Smooth muscle cell (in vitro differentiated cells): ENCODE measurements around the gene TMC2. TPM values are rescaled to one million over a fixed set of nuclear protein-coding genes. Genes with fewer than 3 reads are reported as not detected.

Experiments used
- DNase-seq: peaks from one replicate; lab custom pipeline; 2025; ENCODE audit not compliant: unreplicated experiment; lab: John Stamatoyannopoulos, UW
- H2AFZ ChIP-seq: fragments of 200-600 bp; sonication (generic); 2 replicates; pipeline ENCODE4 v1.6.0; 2016; ENCODE audit warnings: antibody characterized with exemption, low read depth, mild to moderate bottlenecking
- H3F3A ChIP-seq: fragments of 200-600 bp; sonication (generic); 2 replicates; pipeline ENCODE4 v1.6.0; 2017; ENCODE audit warnings: antibody characterized with exemption, low read depth
- H3K27ac ChIP-seq: fragments of 200-600 bp; sonication (generic); 2 replicates; pipeline ENCODE4 v1.5.1; 2016; ENCODE audit warnings: low read depth, mild to moderate bottlenecking
- H3K27me3 ChIP-seq: fragments of 200-600 bp; sonication (generic); 2 replicates; pipeline ENCODE4 v1.6.1; 2016; ENCODE audit warnings: low read depth, mild to moderate bottlenecking
- H3K36me3 ChIP-seq: fragments of 200-600 bp; sonication (generic); 2 replicates; pipeline ENCODE4 v1.5.1; 2016; ENCODE audit warnings: low read depth
- H3K4me1 ChIP-seq: fragments of 200-600 bp; sonication (generic); 2 replicates; pipeline ENCODE4 v1.5.1; 2016; ENCODE audit warnings: low read depth
- H3K4me2 ChIP-seq: fragments of 200-600 bp; sonication (generic); 2 replicates; pipeline ENCODE4 v1.6.0; 2016; ENCODE audit warnings: mild to moderate bottlenecking
- H3K4me3 ChIP-seq: fragments of 200-600 bp; sonication (generic); 2 replicates; pipeline ENCODE4 v1.5.1; 2016; ENCODE audit warnings: mild to moderate bottlenecking
- H3K79me2 ChIP-seq: fragments of 200-600 bp; sonication (generic); 2 replicates; pipeline ENCODE4 v1.6.0; 2016; ENCODE audit warnings: low read depth, mild to moderate bottlenecking
- H3K9ac ChIP-seq: fragments of 200-600 bp; sonication (generic); 2 replicates; pipeline ENCODE4 v1.6.0; 2016; ENCODE audit warnings: low read depth
- H3K9me3 ChIP-seq: fragments of 200-600 bp; sonication (generic); replicated peaks from 2 replicates; pipeline ENCODE4 v1.5.1; 2016; ENCODE audit warnings: low read depth
- H4K20me1 ChIP-seq: fragments of 200-600 bp; sonication (generic); 2 replicates; pipeline ENCODE4 v1.6.0; 2016; ENCODE audit warnings: low read depth
- WGBS: methylation state at CpG from one replicate; pipeline ENCODE4 v1.1.7; 2016; ENCODE audit warnings: low lambda C conversion rate; 5-methylcytosine and 5-hydroxymethylcytosine counted together
- polyA plus RNA-seq: library from polyadenylated mRNA; unstranded; fragments of >200 nt; fragmentation: Nextera tagmentation; extraction: Ambion mirVana; gene quantifications from 2 replicates; pipeline ENCODE4 v1.2.1, GENCODE V29; 2016
- total RNA-seq: library from RNA; depleted of rRNA; stranded (reverse); fragments of >200 nt; gene quantifications from 2 replicates; pipeline ENCODE4 v1.2.3, GENCODE V29; 2014
- TF ChIP-seq, protein P1 (sequence below): fragments of 200-600 bp; sonication (generic); IDR thresholded peaks from 2 replicates; pipeline ENCODE4 v1.5.1; 2017; ENCODE audit warnings: borderline replicate concordance, mild to moderate bottlenecking, antibody characterized with exemption; ENCODE audit not compliant: insufficient read depth, poor library complexity, severe bottlenecking

The TMC2 gene
- total and polyA plus RNA-seq, 2 experiments from 2014 or later, result not detected

DNA sequence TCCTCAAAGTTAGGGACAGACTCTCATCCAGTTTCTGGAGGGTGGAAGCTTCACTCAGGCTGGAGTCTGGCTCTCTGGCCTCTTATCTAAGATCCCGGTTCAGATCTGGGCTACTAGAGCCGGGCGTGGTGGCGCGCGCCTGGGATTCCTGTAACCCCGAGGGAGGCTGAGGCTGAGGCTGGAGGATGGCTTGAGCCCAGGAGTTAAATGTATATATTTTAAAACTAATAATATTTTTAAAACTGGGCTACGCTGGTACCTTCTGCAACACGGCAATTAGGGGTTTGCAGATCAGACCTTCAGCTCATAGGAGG is 26.9 kb upstream of the TMC2 start:
- Histone ChIP-seq H3K4me3 (peak overlapping the region; percentile 78), H3K79me2 (peaks cover 29% of the 10 kb centered on the region), H3K4me1 (peaks cover 11% of the 10 kb centered on the region), H2AFZ (peak overlapping the region; percentile 96), H3K4me2 (peak overlapping the region; percentile 95), H4K20me1 (peaks cover under 1% of the 10 kb centered on the region), H3K9ac (peak overlapping the region; percentile 69), H3K36me3 (no peaks in the 10 kb centered on the region), H3F3A (no peaks in the 10 kb centered on the region), H3K27me3 (peaks cover 18% of the 10 kb centered on the region), H3K27ac (peak overlapping the region; percentile 51), H3K9me3 (no peaks in the 10 kb centered on the region)
- WGBS, result 10% methylated on average over 9 of the region's 9 CpGs
- no peak for DNase-seq
- TF ChIP-seq, protein P1, sequence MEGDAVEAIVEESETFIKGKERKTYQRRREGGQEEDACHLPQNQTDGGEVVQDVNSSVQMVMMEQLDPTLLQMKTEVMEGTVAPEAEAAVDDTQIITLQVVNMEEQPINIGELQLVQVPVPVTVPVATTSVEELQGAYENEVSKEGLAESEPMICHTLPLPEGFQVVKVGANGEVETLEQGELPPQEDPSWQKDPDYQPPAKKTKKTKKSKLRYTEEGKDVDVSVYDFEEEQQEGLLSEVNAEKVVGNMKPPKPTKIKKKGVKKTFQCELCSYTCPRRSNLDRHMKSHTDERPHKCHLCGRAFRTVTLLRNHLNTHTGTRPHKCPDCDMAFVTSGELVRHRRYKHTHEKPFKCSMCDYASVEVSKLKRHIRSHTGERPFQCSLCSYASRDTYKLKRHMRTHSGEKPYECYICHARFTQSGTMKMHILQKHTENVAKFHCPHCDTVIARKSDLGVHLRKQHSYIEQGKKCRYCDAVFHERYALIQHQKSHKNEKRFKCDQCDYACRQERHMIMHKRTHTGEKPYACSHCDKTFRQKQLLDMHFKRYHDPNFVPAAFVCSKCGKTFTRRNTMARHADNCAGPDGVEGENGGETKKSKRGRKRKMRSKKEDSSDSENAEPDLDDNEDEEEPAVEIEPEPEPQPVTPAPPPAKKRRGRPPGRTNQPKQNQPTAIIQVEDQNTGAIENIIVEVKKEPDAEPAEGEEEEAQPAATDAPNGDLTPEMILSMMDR, result no peak

DNA sequence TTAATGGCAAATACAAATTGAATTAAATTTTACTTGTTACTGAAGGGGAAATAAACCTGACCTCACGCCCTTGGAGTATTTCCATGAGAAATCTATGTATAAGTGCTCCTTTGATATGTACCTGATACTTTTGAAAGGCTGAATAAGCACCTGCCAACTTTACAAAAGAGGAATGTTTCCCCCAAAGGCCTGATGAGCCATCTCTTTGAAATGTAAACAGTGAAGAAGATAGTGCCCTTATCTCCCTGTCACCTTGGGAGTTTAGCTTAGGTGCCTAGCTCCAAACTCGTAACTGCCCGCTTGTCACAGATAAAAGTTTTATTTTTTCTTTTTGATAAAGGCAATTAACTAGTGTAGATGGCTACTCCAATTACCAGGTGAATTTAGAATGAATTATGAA is 26.6 kb upstream of the TMC2 start:
- DNase-seq, result no peak
- Histone ChIP-seq H3K4me3 (peak overlapping the region; percentile 78), H3F3A (no peaks in the 10 kb centered on the region), H3K9me3 (no peaks in the 10 kb centered on the region), H3K4me2 (peak overlapping the region; percentile 95), H3K79me2 (peaks cover 25% of the 10 kb centered on the region), H2AFZ (peak overlapping the region; percentile 96), H3K27me3 (peaks cover 21% of the 10 kb centered on the region), H3K9ac (no peak overlapping the region), H3K4me1 (peaks cover 11% of the 10 kb centered on the region), H4K20me1 (no peaks in the 10 kb centered on the region), H3K27ac (no peak overlapping the region), H3K36me3 (no peaks in the 10 kb centered on the region)
- WGBS, result 25% methylated on average over 3 of the region's 3 CpGs
- TF ChIP-seq, protein P1, result no peak

DNA sequence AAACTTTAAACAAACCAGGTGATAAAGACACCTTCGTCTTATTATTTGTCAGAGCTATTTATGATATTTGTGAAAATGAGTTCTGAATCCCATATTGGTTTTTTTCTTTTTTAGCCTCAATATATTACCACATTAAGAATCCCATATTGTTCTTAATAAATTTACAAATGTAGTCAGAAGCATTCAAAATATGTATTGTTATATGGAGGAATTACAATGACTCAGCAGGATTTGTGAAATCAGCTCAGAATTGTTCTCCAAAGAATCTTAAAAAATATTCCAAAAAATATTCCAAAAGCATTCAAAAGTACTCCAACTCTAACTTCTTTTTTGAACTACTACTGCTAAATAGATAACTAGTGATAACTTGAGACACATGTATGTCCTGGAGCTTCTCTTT is 21.2 kb upstream of the TMC2 start:
- Histone ChIP-seq H3K36me3 (no peaks in the 10 kb centered on the region), H3K4me1 (no peaks in the 10 kb centered on the region), H3K9me3 (no peaks in the 10 kb centered on the region), H3K27ac (no peak overlapping the region), H3K4me2 (no peak overlapping the region), H3K4me3 (no peak overlapping the region), H3K27me3 (peaks cover 40% of the 10 kb centered on the region), H2AFZ (no peak overlapping the region), H3K9ac (no peak overlapping the region), H4K20me1 (no peaks in the 10 kb centered on the region), H3F3A (no peaks in the 10 kb centered on the region), H3K79me2 (no peaks in the 10 kb centered on the region)
- DNase-seq, result no peak
- WGBS, result 64% methylated on average over 1 of the region's 1 CpG
- TF ChIP-seq, protein P1, result no peak

DNA sequence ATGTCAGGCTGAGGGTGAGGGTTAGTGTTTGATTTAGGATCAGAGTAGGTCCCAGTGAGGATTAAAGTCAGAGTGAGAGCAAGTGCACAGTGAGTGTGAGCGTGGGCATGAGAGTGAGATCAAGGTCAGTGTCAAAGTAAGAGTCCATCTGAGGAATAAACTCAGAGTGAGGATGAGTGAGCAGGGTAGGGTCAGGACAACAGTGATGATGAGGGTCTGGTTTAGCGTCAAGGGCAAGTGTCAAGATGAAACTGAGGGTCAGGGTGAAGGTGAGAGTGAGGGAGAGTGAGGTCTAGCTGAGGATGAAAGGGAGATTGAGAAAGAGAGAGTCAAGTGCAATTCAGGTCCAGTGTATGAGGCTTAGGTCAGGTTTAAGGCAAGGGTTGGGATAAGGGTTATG is 20.0 kb upstream of the TMC2 start:
- Histone ChIP-seq H3K4me2 (no peak overlapping the region), H3F3A (no peaks in the 10 kb centered on the region), H3K4me1 (no peaks in the 10 kb centered on the region), H2AFZ (no peak overlapping the region), H3K79me2 (no peaks in the 10 kb centered on the region), H3K9ac (no peak overlapping the region), H3K4me3 (no peak overlapping the region), H3K27ac (no peak overlapping the region), H3K27me3 (peaks cover 40% of the 10 kb centered on the region), H4K20me1 (no peaks in the 10 kb centered on the region), H3K9me3 (no peaks in the 10 kb centered on the region), H3K36me3 (no peaks in the 10 kb centered on the region)
- TF ChIP-seq, protein P1, result no peak
- DNase-seq, result no peak
- WGBS, result 60% methylated on average over 2 of the region's 2 CpGs
